T1000 (cell line): Measurements from ENCODE around the gene ATP10A.

Experiments
- DNase-seq: peaks from one replicate; lab custom pipeline; 2025; ENCODE audit warnings: mixed read lengths; lab: John Stamatoyannopoulos, UW

The ATP10A gene, protein sequence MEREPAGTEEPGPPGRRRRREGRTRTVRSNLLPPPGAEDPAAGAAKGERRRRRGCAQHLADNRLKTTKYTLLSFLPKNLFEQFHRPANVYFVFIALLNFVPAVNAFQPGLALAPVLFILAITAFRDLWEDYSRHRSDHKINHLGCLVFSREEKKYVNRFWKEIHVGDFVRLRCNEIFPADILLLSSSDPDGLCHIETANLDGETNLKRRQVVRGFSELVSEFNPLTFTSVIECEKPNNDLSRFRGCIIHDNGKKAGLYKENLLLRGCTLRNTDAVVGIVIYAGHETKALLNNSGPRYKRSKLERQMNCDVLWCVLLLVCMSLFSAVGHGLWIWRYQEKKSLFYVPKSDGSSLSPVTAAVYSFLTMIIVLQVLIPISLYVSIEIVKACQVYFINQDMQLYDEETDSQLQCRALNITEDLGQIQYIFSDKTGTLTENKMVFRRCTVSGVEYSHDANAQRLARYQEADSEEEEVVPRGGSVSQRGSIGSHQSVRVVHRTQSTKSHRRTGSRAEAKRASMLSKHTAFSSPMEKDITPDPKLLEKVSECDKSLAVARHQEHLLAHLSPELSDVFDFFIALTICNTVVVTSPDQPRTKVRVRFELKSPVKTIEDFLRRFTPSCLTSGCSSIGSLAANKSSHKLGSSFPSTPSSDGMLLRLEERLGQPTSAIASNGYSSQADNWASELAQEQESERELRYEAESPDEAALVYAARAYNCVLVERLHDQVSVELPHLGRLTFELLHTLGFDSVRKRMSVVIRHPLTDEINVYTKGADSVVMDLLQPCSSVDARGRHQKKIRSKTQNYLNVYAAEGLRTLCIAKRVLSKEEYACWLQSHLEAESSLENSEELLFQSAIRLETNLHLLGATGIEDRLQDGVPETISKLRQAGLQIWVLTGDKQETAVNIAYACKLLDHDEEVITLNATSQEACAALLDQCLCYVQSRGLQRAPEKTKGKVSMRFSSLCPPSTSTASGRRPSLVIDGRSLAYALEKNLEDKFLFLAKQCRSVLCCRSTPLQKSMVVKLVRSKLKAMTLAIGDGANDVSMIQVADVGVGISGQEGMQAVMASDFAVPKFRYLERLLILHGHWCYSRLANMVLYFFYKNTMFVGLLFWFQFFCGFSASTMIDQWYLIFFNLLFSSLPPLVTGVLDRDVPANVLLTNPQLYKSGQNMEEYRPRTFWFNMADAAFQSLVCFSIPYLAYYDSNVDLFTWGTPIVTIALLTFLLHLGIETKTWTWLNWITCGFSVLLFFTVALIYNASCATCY (N-terminal part only)

DNA sequence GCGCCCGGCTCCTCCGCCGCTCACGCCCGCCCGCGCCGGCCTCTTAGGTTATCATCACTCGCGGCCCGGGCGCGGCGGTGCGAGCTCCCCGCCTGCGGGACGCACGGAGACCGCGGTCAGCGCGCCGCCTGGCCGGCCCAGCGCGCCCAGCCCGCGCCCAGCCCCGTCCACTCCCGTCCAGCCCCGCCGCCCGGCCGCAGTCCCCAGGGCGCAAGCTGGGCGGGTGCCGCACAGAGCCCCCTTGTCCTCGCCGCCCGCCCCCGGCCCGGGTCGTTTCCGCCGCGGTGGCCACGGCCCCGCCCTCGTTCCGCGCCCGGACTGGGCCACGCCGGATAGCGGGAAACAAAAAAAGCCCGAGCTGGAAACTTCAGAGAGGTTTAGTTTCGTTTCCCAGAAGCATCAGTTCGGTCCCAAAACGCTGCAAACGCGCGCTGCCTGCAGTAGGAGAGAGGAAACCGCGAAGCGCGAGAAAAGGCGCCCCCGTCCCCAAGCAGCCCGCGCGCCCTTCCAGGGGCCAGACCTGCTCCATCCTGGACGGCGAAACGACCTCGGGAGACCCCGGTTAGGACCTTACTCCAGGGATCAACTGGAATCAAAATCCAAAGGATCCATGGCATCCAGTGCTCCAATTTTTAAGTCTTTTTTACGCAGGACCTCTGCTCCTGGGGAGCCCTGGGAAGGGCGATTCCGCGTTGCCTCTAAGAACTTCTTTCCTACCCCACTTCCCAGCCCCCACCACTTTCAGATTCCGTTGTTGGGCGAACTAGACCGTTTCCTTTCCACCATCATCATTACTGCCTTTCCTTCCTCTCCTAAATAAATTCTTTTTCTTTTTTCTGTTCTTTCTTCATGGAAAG, at the start of gene ATP10A:
Gene ATP10A, minus strand, starts transcription at position 217 of the 857 bp plus-strand sequence. CDS start 231 bp downstream, outside the sequence.
- no peak for DNase-seq

DNA sequence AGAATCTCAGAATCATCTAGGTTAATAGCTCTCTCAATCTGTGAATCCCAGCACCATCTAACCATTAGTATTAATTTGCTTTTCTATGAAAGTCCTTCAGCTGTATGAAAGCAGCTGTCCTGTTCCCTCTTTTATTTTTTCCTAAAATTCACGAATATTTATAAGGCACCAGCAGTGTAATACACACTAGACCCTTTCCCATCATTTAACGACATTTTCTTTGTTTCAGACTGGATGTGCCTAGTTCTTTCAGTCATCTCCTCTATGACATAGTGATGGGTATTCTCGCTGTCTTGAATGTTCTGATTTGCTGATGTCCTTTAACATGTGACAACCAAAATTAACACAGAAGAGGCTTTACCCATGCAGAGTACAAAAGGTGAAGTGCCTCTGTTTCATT, 48.9 kb upstream of the ATP10A start:
- DNase-seq, result no peak

DNA sequence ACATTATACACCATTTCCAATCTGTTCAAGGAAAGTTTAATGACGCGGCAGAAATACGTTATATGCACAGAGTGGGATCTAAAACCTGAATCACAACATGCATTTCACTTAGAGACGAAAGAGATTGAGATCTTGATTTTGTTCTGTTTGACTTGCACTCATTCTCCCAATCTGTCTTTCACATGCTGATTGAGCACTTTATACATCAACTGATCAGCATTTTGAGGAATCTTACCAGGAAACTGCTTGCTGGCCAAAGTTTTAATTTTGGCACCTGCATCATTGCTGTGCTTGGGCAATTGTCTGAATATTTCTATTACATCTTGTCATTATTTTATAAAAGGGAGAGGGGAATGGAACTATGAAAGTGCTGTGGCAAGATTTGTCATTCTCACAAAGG, 47.7 kb upstream of the ATP10A start:
- DNase-seq, result no peak

DNA sequence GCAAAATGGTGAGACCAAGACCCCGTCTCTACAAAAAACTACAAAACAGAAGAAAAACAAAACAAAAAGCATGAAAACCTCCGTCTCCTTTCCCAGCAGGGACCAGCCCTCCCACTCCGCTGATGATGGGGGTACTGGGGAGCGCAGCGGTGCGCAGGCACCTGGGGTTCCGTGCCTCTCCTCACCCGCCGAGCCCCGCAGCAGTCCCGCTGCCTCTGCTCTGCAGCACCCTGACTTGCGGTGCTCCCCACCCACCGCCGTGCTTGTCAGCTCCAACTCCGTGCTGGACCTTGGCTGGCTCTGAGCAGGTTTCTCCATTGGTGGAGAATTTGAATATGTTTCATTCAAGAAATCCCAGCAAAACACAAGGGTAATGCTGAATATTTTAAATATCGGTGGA, 46.7 kb upstream of the ATP10A start:
- DNase-seq, result no peak

DNA sequence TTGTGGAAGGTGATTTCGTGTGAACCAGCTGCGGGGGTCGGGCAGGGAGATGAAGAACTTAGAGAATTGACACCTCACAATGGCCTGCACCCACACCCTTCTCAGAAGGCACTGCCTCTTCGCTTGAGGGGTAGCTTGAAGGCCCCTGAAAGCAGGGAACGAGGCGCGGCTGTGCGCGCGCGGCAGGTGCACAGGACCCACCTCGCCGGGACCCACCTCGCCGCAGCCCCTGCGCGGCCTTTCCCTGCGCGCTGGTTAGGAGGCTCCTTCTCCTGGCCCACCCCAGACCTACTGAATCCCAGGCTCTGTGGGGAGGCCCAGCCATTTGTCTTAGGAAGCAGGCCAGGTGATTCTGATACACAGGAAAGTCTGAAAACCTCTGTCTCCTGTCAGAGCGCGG, 46.2 kb upstream of the ATP10A start:
- no peak for DNase-seq

DNA sequence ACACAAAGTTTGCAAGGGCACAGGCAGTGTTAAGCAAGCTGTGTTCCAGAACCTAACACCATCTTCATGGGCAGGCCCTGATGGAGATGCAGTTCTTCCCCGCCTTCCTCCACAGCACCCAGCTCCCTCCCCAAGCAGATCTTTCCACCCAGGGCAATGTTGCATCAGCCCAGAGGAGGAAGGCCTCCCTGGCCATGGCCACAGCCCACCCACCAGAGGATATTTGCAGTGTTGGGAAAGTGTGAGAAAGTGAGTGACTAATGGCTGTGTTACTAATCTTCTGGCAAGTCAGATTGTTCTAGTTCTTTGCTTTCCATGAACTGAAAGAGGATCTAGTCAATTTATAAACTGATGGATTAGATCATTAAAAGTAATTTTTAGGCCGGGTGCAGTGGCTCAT, 42.0 kb upstream of the ATP10A start:
- no peak for DNase-seq

DNA sequence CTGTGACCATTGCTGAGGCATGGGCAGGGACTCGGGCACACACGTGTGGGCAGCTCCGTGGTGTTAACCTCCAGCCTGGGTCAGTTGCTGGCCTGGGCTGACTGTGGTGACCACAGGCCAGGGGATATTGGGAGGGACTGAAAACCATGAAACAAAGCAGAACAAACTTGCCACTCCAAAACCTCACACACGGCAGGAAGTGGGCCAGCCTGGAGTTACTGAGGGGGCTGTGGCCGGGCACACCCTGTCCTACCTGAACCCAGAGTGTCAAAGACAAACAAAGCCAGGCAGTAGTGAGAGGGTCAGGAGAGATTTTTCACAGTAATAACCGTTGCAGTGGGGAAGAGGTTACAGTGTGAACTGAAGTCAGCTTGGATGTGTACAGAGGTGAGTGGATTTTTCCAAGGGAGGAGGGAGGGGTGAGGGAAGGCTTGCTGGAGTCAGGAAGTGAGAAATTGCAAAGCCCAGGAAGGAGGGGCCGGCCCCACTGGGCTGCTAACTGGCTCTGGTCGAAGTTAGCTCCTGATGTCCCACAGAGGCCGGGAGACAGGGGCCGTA, 40.0 kb upstream of the ATP10A start:
- no peak for DNase-seq

DNA sequence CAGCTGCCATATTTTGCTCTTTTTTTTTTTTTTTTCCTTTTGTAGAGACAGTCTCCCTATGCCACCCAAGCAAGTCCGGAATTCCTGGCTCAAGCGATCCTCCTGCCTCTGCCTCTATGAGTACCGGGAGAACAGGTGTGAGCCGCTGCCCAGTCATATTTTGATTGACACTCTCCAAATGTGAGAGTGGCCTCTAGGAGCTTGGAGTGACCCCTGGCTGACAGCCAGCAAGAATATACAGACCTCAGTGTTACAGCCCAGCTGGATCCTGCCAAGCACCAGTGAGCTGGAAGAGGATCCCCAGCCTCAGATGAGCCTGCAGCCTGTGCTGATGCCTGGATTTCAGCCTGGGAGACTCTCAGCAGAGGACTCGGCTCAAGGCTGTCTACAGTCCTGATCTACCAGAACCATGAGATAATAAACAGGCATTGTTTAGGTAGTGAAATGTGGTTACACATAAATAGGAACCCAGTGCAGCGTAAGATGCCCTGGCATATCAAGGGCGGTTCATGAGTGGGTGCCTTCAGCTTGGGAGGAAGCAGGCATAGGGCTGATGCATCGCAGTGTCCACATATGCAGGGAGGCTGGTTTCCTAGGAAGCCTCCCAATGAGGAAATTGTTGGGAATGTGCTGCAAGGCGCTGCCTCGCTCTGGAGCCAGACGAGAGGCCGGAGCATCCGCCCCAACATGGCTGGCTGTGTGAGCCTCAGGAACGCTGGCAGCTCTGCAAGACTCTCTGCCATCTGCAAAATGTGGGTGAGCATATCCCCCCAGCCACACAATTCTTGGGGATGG, 38.9 kb upstream of the ATP10A start:
- DNase-seq, result no peak

DNA sequence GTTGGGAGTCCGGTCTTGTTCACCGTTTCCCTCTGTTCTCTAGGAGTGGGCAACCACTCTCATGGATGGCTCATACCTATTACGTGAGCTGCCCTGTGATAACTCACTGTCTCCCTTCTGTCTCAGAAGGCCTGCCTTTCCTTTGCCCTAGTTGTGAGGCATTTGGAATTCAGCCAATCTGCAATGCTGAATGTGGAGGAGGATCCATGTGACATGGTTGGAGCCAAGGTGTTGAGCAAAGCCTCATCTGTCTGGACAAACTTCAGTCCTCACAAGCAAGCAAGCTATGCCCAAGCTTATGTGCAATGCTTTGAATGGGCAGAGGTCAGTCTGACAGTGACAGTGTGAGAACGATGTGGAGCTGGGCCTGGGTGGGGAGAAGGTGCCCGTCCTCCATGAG, 37.8 kb upstream of the ATP10A start:
- no peak for DNase-seq

DNA sequence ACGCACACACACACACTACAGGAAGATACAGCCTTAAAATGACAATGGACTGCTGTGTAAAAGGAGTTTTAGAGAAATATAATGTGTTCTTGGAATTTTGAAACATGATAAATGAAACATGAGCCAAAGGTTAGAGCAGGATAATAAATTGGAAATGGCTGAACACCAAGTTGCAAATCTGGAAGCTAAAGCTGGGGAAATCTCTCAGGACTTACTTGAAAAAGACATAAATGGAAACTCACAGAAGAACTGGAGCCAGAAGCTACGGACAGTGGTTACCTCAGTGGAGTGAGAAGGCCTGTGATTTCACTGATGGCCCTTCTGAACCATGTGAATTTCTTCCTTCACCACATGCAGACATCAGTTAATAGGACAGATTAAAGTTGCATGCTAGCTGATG, 37.3 kb upstream of the ATP10A start:
- no peak for DNase-seq

DNA sequence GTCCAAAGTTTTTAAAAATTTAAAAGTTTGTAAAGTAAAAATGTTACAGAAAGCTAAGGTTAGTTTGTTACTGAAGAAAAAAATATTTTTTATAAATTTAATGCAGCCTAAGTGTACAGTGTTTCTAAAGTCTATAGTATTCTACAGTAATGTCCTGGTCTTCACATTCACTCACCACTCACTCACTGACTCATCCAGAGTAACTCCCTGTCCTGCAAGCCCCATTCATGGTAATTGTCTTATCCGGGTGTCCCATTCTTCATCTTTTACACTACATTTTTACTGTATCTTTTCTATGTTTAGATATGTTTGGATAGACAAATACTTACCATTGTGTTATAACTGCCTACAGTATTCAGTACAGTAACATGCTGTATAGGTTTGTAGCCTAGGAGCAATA, 36.7 kb upstream of the ATP10A start:
- no peak for DNase-seq

DNA sequence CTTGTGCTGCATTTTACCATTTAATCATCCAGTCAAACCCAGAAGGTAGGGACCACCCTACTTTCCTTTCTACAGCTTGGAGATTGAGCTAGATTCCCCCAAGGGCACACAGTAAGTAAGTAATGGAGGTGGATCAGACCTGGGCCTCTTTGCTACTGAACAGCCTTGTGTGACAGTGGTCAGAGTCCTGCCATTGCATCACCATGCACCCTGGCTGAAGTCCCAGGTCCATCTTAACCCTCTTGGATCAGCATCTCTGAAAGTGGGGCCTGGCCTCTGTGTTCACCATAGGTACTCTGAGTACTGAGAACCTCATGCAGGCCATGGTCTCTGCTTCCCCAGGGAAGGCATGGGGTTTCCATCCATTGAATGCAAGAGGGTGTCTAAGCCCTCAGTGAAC, 34.5 kb upstream of the ATP10A start:
- DNase-seq, result no peak

DNA sequence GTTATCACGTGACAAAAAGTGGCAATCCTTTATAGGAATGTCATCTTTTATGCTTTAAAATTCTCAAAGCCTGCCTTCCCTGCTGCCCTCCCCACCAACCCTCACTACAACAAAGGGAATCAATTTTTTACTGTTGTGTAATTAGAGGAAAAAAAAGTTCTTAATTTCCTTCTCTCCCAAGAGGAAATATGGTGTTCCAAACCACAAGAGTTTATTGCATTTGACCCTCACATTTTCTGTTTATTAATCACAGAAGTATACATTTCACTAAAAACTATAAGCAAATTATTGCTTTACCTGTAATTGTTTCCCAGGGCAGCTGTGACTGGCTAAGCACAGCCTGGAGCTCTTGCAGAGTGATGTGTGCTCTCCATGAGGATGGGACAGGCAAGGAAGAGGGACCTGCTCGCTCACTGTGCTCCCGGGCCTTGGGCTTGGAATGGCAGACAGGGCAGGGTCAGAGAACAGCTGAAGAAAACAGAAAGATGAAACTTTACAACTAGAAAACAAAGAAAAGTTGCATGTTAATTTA, 31.3 kb upstream of the ATP10A start:
- no peak for DNase-seq

DNA sequence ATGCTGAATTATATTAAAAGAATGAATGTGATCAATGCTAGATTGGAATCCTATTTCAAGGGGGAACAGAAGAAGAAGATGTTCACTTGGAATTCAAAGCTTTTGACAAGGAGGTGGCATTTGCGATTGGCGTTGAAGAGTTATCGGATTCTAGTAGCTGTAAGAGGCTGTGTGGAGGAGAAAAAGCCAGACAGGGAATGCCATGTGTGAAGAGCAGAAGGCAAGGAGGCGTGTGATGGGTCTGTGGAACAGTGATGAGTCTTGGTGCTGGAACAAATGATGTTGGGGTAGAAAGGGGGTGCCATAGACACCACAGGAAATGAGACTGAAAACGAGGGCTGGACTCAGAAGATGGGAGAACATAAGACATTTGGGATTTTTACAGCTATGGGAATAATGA, 30.5 kb upstream of the ATP10A start:
- DNase-seq, result no peak

DNA sequence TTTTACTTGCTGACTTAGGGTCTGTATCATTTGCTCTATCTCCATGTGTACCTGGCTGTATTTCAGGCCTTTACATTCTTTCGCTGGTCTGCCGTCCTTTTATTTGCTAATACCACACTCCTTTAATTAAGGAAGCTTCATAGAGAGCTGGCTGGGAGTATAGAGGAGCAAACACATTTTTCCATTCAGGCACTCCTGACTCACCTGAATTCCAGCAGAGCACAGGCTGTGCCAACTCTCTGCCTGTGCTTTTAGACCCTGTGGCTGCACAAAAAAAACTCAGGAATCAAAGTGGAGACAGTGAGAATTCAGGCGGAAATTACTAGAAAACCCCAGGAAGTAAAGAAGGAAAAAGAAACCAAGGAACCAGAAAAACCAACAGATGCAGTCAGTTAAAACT, 29.0 kb upstream of the ATP10A start:
- no peak for DNase-seq

DNA sequence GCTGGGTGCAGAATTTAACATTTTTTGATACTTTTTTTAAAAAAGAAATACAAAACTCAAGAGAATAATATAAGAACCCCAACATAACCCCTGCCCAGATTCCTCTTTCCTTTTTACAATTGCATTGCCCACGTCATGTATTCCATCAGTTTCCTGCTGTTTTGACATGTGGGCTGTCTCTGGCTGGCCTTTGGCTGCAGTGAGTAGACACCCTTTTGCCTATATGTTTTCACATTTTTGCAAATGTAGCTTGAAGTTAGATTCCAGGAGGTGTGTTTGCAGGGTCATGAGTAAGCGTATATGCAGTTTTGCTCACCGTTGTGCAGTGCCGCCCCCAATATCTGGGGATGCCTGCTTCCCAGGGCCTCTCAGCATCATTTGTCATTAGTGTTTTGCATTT, 28.0 kb upstream of the ATP10A start:
- no peak for DNase-seq

DNA sequence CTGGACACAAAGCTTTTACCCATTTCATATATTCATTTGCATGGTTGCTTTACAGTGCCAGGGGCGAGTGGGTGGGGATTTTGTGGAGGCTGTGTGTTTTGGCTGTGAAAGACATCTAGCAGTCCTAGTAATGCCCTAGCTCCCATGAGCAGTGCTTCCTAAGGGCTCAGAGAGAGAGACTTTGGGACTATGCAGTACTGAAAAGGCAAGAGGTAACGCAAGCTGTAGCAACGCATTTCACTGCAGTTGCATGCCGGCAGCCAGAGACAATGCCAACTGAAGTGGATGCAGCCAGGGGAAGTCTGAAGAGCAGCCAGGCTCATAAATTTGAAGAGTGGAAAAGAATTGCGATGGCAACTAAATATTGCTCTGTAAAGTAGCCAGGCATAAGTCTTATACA, 27.4 kb upstream of the ATP10A start:
- DNase-seq, result no peak

DNA sequence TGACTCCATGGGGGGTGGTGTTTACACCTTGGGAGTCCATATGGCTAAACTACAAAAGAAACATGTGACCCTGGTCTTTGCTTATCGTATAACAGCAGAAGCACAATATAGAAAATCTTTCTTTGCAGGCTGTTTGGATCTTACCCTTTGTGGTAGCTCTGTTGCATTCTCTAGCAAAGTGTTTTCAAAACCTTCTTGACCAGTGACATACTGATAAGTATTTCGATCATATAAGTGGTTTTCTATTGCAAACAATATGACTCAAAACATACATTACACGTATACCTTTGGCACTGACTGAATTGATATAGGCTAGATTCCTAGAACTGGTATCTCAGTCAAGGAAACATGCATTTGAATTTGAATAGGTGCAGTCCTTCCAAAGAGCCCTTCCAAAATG, 24.7 kb upstream of the ATP10A start:
- no peak for DNase-seq

DNA sequence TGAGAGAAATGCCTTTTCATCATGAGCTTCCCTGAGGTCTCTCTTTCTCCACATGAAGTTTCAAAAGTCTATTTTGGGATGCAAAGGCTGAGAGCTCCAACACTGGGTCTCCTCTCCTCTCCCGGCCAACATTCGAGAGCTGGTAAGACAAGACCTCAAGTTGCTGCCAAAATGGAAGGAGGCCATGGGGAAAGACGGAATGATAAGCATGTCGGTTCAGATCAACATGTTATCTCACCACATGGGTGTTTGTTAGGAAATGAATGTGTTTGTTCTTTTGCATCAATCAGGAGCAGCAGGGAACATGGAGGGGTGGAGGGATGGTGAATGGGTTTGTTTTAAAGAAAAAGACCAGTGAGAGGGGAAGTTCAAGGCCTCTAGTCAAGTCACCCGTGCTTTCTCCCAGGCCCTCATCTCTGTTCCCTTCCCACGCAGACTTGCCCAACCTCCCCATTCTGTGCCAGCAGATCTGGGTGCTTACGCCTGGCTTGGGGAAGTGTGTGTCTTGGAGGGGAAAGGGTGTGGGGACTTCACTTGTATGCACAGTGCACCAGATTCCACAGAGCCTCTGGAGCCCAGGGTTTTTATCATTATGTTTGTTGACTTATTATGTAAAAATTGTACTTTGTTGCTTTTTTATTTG, 23.5 kb upstream of the ATP10A start:
- DNase-seq, result no peak

DNA sequence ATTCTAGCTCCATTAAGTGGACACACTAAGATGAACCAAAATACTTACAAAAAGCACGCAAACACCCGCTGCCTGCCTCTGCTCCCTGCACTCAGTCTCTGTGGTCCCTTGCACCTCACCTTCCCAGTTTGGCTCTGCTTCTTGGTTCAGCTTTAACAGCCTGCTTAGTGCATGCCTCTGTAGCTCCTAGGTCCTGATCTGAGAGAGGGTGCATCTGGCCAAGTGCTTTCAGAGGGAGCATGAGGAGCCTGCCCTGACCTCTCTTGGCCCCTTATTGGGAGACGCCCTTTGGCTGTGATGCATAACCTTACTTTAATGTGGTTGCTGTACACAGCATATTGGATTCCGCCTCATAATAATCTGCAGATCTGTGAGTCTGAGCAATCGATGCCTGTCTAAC, 21.2 kb upstream of the ATP10A start:
- DNase-seq, result no peak
